ENCODE measurements around the gene POLD4. TPM values are rescaled to one million over a fixed set of nuclear protein-coding genes. Genes with fewer than 3 reads are reported as not detected.

Gene POLD4
- total and polyA plus RNA-seq, 2 of the 13 experiments (the other 11 are each of a cell fraction or from before 2014, with no cell fraction given): 10.5 to 27.4 TPM

- TF ChIP-seq HMGXB4 (CRISPR knock-in tag; IDR thresholded peaks at IDR 0.05; ENCODE audit: borderline replicate concordance in 1 of 2, low read depth in 1 of 2): 0 out of 4 replicates have a peak, but pooled peaks have one; percentile 29 to 30
- TF ChIP-seq ZNF547 (CRISPR knock-in tag; IDR thresholded peaks at IDR 0.05): 0 out of 2 replicates have a peak, but pooled peaks have one; percentile 48
- TF ChIP-seq RBM39 (IDR thresholded peaks at IDR 0.05; ENCODE audit: low read depth, low read length, poor library complexity, severe bottlenecking): peak; percentile 45
- no peak for TF ChIP-seq MEIS1 (CRISPR knock-in tag; IDR thresholded peaks at IDR 0.05; ENCODE audit: borderline replicate concordance)
- no peak for TF ChIP-seq ZNF800 (CRISPR knock-in tag; IDR thresholded peaks at IDR 0.05)
- TF ChIP-seq SNAPC5 (CRISPR knock-in tag; IDR thresholded peaks at IDR 0.05; ENCODE audit: borderline replicate concordance): no peak
- TF ChIP-seq ZNF766 (CRISPR knock-in tag; IDR thresholded peaks at IDR 0.05; ENCODE audit: borderline replicate concordance): no peak
- peak; percentile 49; the same call in 1 of the 2 replicates for TF ChIP-seq ZNF790 (CRISPR knock-in tag; IDR thresholded peaks at IDR 0.05; ENCODE audit: borderline replicate concordance)
- TF ChIP-seq ZHX1 (CRISPR knock-in tag; IDR thresholded peaks at IDR 0.05; ENCODE audit: low read depth): no peak
- TF ChIP-seq ZNF501 (CRISPR knock-in tag; IDR thresholded peaks at IDR 0.05): 0 out of 2 replicates have a peak, but pooled peaks have one; percentile 19
- TF ChIP-seq ZNF598 (CRISPR knock-in tag; IDR thresholded peaks at IDR 0.05; ENCODE audit: borderline replicate concordance): peak; percentile 73; the same call in 1 of the 2 replicates
- TF ChIP-seq SKIL (CRISPR knock-in tag; IDR thresholded peaks at IDR 0.05; ENCODE audit: borderline replicate concordance): no peak
- no peak for TF ChIP-seq SSRP1 (CRISPR knock-in tag; IDR thresholded peaks at IDR 0.05)
- TF ChIP-seq CEBPB (IDR thresholded peaks at IDR 0.05; ENCODE audit: borderline replicate concordance, low read depth, low read length): no peak
- peak; percentile 51; the same call in 1 of the 2 replicates for TF ChIP-seq ZBTB7B (CRISPR knock-in tag; IDR thresholded peaks at IDR 0.05)
- no peak for TF ChIP-seq KLF13 (CRISPR knock-in tag; IDR thresholded peaks at IDR 0.05)
- TF ChIP-seq SNRNP70 (IDR thresholded peaks at IDR 0.05; ENCODE audit: low read depth, low read length): no peak
- no peak for TF ChIP-seq ZNF589 (CRISPR knock-in tag; conservative IDR thresholded peaks at IDR 0.05)
These were observed 20.6 kb upstream of the POLD4 start (continued) for GRCh38 chr11:67373648-67374570.
